DLD1 (cell line): ENCODE results near the gene GRIN2A.

Source experiments
- in situ Hi-C: cut with HindIII; loops from 2 replicates; pipeline ENCODE4 v1.10.0; 2017; ENCODE audit warnings: low sequenced_read_pairs

GRIN2A gene

DNA sequence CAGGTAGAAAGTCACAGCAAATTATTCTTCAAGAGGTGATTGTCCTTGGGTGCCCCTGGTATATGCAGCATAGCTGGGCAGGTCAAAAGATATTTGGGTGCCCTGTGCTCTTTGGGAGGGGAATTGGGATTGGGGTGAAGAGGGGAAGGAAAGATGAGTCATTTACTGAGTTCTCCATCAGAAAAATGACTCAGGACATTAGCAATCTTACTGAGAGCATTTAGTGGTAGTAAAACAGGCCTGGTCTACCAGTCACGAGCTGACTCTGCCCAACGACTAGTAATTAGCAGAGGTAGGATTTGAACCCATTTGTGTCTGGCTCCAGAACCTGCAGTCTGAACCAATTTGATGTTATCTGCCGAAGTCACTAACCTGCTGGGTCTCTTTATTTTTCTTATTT lies 6.0 kb upstream of the GRIN2A start:
- in situ Hi-C loops: loop anchor here (5.0 kb wide), 1 partner anchor 34 kb away; no protein-coding TSS in a partner anchor

DNA sequence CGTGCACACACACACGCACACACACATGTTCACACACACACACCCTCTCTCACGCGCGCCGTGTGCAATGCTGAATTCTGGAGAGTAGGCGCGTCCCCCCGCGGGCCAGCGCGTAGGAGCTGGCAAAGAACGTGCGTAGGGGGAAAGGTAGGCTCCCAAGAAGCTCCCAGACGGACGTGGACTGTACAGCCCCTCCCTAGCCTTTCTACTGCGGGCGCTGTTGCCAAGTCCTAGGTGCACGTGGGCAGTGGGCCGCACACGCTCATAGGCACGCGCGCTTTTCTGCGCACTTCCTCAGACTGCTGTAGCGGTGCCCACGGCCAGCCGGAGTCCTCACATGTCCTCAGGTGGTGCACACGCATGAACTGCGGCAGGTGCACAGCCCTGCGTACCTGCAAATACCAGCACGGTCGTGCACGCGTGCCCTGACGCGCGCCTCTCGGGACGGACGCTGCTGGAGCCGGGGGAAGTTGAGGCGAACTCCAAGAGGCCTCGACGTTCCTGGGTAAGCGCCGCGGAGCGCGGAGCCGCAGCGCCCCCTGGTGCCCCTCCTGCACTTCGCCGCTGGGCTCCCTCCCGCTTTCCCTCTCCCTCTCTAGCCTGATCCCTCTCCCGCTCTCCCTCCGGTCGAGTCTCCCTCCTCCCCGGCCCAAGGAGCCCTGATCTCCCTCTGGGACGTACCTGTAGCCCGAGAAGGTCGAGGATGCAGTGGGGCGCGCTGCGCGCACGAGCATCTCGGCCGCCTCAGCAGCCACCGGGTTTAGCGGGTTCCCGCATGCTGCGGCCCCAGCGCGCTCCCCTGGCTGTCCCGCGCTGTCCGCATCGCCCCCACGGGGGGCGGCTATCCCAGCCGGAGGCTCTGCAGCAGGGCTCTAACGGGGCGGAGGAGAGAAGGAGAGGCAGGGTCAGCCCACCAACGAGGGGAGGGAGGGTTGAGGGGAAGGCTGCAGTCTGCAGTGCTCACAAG lies 749 bp downstream of the GRIN2A start:
- in situ Hi-C loops: no loop called here

DNA sequence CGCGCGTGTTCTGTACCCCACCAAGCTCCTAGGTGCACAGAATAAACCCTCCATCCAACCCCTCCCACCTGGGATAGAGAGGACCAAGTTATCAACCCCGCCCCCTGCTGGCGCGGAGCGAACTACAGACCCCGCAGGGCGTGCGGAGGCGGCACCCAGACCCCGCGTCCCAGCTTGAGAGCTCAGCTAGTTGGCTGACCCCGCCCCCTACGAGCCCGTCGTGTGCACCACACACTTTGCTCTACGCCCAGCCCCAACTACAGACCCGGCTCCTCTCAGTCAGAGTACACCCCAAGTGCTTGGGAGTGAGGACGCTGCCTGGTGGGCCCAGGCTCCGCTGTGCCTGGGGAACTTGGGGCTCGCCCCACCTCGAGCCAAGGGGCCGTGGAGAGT lies 1.5 kb downstream of the GRIN2A start:
- in situ Hi-C loops: no loop called here

GRCh38 chr16:10180042-10180770 lies 2.0 kb downstream of the GRIN2A start:
- in situ Hi-C loops: no loop called here

DNA sequence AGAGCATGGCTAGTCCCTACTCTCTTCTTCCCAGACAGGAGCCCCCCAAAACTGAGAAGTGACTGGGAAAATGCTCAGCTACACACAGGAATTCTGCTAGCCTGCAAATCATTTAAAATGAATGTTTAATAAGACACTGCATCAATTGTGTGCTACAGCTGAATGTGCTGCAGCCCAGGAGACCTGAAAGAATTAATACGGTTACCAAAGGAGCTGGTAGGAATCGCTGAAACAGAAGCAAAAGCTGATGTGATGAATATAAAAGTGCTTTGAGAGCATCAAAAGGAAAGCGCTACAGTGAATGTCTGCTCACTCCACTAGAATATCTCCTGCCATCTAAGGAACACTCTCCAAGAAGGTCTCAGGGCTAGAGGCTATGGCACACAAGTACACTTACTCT lies 3.7 kb downstream of the GRIN2A start:
- in situ Hi-C loops: no loop called here

GRCh38 chr16:10178080-10178479 lies 4.1 kb downstream of the GRIN2A start:
- in situ Hi-C loops: no loop called here

- in situ Hi-C loops: no loop called here
These were observed 9.2 kb downstream of the GRIN2A start for GRCh38 chr16:10172848-10173655.

- in situ Hi-C loops: no loop called here
These were observed 11.0 kb downstream of the GRIN2A start for GRCh38 chr16:10171221-10171620.

DNA sequence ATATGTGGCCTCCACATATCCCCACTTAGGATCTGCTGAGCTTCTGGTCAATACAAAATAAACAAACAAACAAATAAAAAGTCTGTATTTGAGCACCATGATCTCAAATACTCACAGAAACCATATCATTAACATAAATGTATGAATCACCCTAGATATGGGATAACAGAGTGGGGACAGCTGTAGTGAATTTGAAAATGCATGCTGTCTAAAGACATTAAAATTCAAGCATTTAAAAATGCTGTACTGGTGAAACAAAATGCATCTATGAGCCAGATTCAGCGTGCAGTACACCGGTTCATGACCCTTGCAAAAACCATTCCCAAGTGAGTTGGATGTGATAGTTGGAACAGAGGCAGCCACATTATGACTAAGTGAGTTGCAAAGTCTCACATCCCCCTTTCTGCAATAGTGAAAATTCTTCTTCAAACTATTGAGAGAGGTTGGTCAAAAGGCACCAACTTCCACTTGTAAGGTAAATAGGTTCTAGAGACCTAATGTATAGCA lies 12.3 kb downstream of the GRIN2A start:
- in situ Hi-C loops: no loop called here

GRCh38 chr16:10169031-10169430 lies 13.2 kb downstream of the GRIN2A start:
- in situ Hi-C loops: no loop called here

DNA sequence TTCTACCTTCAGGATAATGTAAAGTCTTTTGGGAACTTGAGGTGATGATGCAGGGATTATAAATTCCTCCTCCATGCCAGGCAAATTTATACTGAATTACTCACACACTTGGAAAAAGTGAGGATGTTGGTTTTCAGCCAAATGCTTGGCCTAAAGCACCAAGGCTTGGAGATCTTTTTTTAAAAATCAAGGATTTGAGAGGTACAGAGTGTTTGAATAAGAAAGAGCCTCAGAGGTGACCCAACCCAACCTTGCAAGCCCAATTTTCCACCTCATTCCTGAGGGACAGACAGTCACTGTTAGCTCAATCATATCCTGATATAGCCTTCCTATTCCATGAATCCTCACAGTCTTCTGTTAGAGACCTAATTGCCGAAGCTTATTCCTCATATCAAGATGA lies 14.0 kb downstream of the GRIN2A start:
- in situ Hi-C loops: no loop called here

DNA sequence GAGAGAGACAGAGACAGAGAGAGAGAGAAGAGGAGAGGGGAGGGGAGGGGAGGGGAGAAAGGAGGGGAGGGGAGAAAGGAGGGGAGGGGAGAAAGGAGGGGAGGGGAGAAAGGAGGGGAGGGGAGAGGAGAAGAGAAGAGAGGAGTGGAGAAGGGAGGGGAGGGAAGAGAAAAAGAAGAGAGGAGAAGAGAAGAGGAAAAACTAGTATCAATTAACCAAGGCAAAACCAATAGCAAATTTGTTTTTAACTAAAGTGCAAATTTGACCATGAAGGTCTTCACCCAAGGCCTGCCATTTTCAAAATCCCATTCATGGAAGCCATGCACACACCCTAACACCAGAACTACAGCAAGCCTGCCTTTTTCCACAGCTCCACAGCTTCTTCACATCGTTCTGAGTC lies 16.6 kb downstream of the GRIN2A start:
- in situ Hi-C loops: no loop called here

DNA sequence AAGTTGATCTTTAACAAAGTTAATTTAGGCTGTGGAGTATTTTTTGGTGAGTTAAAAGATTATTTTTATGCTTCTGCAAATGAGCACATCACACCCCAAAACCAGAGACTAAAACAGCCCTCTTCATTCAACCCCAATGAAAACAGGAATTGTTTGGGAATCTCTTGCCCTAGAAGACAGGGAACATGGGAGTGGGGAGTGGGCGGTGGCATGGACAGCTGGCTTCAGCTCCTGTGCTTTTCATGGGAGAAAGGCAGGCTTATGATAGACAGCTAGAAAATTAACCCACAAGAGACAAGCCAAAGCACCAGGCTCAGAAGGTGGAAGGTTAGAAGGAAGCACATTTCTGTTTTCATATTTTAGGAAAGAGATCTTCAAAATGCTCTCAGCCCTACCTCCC lies 19.2 kb downstream of the GRIN2A start:
- in situ Hi-C loops: no loop called here

GRCh38 chr16:10156099-10156498 lies 26.1 kb downstream of the GRIN2A start:
- in situ Hi-C loops: no loop called here

DNA sequence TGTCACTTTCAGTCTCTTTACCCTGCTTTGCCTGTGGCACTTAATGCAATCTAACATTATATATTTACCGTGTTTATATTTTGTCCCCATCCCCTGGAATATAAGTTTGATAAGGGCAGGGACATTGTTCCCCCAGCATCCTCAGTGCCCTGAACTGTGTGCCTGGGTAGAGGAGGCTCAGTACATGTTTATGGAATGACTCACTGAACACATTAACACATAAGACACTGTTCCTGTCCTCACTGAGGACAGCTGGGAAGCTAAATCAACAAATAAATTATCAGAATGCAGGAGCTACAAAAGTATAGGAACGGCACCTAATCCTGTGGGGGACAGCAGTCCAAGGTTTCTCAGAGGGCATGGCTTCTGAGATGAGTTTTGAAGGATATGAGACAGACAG lies 27.8 kb downstream of the GRIN2A start:
- in situ Hi-C loops: no loop called here

GRCh38 chr16:10153985-10154384 lies 28.2 kb downstream of the GRIN2A start:
- in situ Hi-C loops: no loop called here

DNA sequence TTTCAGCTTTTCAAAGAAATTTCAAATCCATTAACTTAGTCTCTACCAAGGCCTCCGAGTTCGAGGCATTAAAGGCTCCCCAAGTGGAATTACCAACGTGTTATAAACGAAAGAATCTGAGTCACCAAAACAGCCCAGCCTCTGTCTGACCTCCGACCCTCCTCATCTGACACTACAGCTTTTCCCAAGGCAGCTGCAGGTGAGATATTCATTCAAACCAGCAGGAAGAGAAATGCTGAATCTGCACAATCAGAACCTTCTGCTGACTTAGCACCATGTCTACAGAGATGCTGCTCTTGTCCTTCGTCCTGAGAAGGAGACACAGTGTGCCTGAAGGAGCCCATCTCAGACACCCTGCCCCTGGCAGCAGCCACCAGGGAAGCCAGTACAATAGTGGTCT lies 30.5 kb downstream of the GRIN2A start:
- in situ Hi-C loops: no loop called here

DNA sequence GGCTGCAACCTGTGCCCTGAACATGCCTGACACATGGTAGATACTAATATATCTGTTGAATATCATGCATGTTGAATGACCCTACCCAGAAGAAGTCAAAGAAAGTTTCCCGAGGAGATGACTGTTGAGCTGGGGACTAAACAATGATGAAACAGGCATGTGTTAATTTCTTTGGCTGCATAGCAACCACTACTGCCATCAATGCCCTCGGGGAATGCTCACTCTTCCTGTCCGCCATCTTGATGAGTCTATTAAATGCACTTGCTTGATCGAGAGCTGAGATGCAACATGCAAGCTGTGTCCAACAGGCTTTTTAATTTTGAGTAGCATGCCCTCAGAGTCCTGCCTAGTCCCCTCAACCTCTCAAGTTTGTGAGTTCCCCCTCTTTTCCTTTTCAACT lies 31.3 kb downstream of the GRIN2A start:
- in situ Hi-C loops: no loop called here

DNA sequence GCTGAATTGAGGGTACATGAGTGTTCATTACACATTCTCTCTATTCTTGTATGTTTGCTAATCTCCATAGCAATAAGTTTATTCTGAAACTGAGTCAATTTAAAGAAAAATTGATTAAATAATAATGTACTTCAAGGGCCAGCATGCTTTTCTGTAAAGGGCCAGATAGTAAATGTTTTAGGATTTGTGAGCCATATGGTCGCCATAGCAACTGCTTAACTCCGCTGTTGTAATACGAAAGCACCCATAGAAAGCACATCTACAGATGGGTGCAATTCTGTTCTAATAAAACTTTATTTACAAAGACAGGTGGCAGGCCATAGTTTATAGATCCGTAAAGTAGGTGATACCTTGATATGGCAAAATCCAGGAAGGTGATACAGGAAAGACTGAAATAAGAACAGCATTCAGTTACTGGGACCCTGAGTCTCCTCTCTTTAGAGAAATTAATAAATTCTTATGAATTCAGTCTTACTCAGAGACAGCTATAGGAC lies 36.6 kb downstream of the GRIN2A start:
- in situ Hi-C loops: no loop called here

- in situ Hi-C loops: no loop called here
These were observed 40.6 kb downstream of the GRIN2A start for GRCh38 chr16:10141671-10142070.

- in situ Hi-C loops: no loop called here
These were observed 43.3 kb downstream of the GRIN2A start for GRCh38 chr16:10138881-10139280.
